Measurements from ENCODE around the gene DNAH5.
A peak's percentile ranks its signal among the peaks of the same experiment; 100 is the strongest.
"Not testable (repeated sequence)": the region's sequence is repeated elsewhere in the genome, so short reads cannot be mapped to it uniquely, and the experiment has no call there.

DNAH5 gene

DNA sequence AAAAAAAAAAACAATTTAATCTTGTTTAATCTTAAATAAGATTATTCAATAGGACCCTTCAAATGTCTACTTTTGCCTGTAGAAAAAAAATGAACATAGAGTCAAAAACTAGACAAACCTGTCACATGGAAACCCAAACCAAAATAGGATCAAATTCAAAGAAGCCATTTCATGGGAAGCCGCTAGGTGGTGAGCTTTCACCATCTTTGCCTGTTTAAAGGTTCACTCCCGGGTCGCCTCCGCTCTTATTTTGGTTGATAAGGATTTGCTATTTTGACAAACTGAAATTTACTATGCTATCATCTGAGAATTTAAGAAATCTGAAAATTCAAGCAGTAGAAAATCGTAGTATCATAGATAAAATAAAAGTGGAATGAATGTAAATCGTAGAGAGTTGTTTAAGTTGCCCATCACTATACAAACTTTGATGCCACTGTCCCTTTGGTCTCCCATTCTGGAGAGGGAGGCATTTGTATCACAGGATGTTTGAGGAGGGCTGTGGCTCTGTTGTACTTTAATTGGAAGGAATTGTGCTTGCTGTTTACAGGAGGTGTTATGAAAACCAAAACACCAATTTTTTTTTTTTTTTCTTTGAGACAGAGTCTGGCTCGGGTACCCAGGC lies 43.5 kb upstream of the DNAH5 start:
- peak; percentile 66 for DNase-seq (ENCODE audit: low spot score)
- TF ChIP-seq, protein P1, sequence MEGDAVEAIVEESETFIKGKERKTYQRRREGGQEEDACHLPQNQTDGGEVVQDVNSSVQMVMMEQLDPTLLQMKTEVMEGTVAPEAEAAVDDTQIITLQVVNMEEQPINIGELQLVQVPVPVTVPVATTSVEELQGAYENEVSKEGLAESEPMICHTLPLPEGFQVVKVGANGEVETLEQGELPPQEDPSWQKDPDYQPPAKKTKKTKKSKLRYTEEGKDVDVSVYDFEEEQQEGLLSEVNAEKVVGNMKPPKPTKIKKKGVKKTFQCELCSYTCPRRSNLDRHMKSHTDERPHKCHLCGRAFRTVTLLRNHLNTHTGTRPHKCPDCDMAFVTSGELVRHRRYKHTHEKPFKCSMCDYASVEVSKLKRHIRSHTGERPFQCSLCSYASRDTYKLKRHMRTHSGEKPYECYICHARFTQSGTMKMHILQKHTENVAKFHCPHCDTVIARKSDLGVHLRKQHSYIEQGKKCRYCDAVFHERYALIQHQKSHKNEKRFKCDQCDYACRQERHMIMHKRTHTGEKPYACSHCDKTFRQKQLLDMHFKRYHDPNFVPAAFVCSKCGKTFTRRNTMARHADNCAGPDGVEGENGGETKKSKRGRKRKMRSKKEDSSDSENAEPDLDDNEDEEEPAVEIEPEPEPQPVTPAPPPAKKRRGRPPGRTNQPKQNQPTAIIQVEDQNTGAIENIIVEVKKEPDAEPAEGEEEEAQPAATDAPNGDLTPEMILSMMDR (IDR thresholded peaks at IDR 0.05; ENCODE audit: borderline replicate concordance, control extremely low read depth, extremely low read depth, insufficient read depth, missing control alignments) = peak; percentile 56
- in situ Hi-C loops (cut with MboI; ENCODE audit: low sequenced_read_pairs, unreplicated experiment) = loop anchor here (10.0 to 25.0 kb wide), 2 partner anchors 374 to 657 kb away; no protein-coding TSS in a partner anchor

DNA sequence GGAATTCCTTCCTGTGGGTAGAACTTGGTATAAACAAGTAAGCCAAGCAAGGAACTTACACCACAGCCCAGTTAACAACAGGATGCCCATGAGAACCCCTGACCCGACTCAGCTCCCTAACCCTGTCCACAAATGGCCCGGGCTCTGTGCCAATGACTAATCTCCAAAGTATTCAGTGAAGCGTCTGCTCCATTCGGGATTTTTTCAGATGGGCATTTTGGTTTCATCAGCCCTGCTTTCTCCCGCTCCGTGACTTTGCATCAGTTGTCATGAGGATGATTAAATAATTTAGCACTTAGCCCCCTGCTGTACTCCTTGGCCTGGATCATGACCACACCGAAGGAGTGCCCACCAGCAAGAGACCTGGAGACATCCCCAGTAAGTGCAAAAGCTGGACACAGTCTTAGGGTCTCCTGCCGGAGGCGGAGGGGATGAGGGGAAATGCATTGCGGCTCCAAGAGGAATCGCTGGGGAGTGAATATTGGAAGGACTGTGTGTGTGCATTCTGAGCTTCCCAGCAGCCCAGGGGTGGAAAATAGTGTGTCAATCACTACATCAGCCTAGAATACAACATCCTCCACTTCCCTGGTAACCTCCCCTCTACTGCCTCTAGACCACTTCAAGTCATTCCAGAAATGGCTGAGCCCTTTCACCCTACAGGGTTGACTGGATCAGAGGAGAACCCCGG lies 41.4 kb upstream of the DNAH5 start:
- DNase-seq (ENCODE audit: low spot score) = no peak
- in situ Hi-C loops (cut with MboI; ENCODE audit: low sequenced_read_pairs, unreplicated experiment) = loop anchor here (10.0 to 25.0 kb wide), 2 partner anchors 376 to 659 kb away; no protein-coding TSS in a partner anchor
- TF ChIP-seq, protein P1 (IDR thresholded peaks at IDR 0.05; ENCODE audit: borderline replicate concordance, control extremely low read depth, extremely low read depth, insufficient read depth, missing control alignments) = no peak

DNA sequence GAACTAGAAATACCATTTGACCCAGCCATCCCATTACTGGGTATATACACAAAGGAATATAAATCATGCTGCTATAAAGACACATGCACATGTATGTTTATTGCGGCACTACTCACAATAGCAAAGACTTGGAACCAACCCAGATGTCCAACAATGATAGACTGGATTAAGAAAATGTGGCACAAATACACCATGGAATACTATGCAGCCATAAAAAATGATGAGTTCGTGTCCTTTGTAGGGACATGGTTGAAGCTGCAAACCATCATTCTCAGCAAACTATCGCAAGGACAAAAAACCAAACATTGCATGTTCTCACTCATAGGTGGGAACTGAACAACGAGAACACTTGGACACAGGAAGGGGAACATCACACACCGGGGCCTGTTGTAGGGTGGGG lies 40.4 kb upstream of the DNAH5 start:
- in situ Hi-C loops (cut with MboI; ENCODE audit: low sequenced_read_pairs, unreplicated experiment) = loop anchor here (10.0 to 25.0 kb wide), 2 partner anchors 377 to 660 kb away; no protein-coding TSS in a partner anchor

DNA sequence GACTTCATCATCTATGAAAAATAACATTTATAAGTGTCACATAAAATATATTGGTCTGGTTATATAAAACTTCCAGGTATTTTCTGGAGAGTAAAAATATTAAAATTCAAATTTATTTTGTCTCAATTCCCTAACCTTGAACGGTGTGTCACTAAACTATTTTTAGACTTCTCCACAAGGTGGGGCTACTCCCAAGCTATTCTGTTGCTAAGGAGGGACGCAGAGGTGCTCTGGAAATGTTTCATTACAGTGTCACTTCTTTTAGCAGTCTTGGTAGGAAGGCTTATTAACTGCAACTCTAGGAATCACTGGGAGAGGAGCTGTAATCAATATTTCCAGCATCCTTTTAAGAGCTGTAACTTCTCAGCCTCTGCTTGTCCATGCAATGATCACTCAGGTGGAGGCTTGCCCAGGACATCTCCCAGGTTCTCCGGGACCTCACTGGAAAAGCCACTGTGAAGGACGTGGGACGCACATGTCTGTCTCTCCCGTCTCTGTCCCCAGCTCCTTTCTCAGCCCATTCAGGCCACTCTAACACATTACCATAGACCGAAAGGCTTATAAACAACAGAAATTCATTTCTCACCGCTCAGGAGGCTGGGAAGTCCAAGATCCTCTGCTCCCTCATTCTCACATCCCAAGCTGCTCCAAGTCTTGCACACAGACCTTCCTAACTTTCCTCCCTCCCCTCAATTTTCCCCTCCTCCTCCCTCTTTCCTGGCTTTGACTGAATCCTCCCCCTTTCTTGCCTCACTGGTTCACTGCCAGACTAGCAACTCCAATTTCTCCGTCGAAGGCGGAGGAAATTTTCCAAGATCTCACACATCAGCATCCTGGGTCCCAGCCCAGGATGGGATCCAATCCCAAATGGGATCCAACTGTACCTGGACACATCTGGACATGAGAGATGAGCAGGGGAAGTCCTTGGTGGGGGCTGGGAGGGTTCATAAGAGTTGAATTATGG lies 32.7 kb upstream of the DNAH5 start:
- in situ Hi-C loops (cut with MboI; ENCODE audit: low sequenced_read_pairs, unreplicated experiment) = loop anchor here (25.0 kb wide), 1 partner anchor 385 kb away; no protein-coding TSS in a partner anchor
- TF ChIP-seq, protein P1 (IDR thresholded peaks at IDR 0.05; ENCODE audit: borderline replicate concordance, control extremely low read depth, extremely low read depth, insufficient read depth, missing control alignments) = no peak
- DNase-seq (ENCODE audit: low spot score) = no peak

More for the DNA sequence above, 40.4 kb upstream of the DNAH5 start:
- DNase-seq (ENCODE audit: low spot score) = not testable (repeated sequence)

DNA sequence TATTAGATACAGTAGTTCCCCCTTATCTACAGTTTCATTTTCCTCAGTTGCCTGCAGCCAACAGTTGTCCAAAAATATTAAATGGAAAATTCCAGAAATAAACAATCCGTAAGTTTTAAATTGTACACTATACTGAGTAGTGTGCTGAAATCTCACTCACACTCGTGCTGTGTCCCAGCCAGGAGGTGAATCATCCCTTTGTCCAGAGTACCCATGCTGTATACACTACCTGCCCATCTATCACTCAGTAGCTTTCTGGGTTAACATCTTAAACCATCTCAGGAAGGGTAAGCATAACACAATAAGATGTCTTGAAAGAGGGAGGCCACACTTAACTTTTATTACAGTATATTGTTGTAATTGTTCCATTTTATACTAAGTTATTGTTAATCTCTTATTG lies 31.7 kb upstream of the DNAH5 start:
- in situ Hi-C loops (cut with MboI; ENCODE audit: low sequenced_read_pairs, unreplicated experiment) = loop anchor here (25.0 kb wide), 1 partner anchor 386 kb away; no protein-coding TSS in a partner anchor
- TF ChIP-seq, protein P1 (IDR thresholded peaks at IDR 0.05; ENCODE audit: borderline replicate concordance, control extremely low read depth, extremely low read depth, insufficient read depth, missing control alignments) = no peak
- no peak for DNase-seq (ENCODE audit: low spot score)

DNA sequence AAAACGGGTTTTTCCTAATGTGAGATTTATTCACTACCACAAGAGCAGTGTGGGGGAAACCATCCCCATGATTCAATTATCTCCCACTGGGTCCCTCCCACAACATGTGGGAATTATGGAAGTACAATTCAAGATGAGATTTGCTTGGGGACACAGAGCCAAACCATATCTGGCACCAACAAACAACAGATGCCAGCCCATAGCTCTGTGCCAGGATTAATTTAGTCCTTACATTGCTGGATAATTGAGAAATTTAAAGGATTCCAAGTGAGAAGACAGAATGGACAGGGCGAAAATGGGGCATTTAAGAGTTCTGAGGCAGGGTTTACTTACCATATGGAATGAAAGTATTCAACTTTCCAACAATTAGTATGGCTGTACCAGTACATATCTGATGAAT lies 30.8 kb upstream of the DNAH5 start:
- no peak for DNase-seq (ENCODE audit: low spot score)
- in situ Hi-C loops (cut with MboI; ENCODE audit: low sequenced_read_pairs, unreplicated experiment) = loop anchor here (25.0 kb wide), 1 partner anchor 387 kb away; no protein-coding TSS in a partner anchor
- TF ChIP-seq, protein P1 (IDR thresholded peaks at IDR 0.05; ENCODE audit: borderline replicate concordance, control extremely low read depth, extremely low read depth, insufficient read depth, missing control alignments) = no peak

Data from GM13976 (cell line).